MCF 10A (cell line): Measurements from ENCODE around the gene ANO4. TPM values are rescaled to one million over a fixed set of nuclear protein-coding genes. Genes with fewer than 3 reads are reported as not detected.
A peak's percentile ranks its signal among the peaks of the same experiment; 100 is the strongest.

Source experiments
- BruUV-seq: library from RNA; stranded (reverse); fragments of 400-500 nt; replicated peaks from 2 replicates; lab custom pipeline; 2021; lab: Mats Ljungman, UMichigan
- CTCF ChIA-PET: fragments of 300-600 bp; sonication (Branson Sonifier 250); formaldehyde crosslinking; extraction: SDS; loops from one replicate; lab custom pipeline; 2021; ENCODE audit warnings: antibody characterized with exemption, inconsistent platforms; lab: Yijun Ruan, JAX
- POLR2A ChIA-PET: fragments of 300-600, 350-650 bp; sonication (Branson Sonifier 250); formaldehyde crosslinking; extraction: SDS; loops from one replicate; lab custom pipeline; 2020; ENCODE audit warnings: antibody characterized with exemption, inconsistent platforms; lab: Yijun Ruan, JAX
- DNase-seq: peaks from one replicate; pipeline ENCODE4 v3.0.0-alpha.2; 2018; ENCODE audit not compliant: unreplicated experiment
- H3K27ac Mint-ChIP-seq: one replicate; pipeline ENCODE4 v1.8.0; 2022; ENCODE audit warnings: mild to moderate bottlenecking, low read depth, mixed read lengths; ENCODE audit not compliant: unreplicated experiment
- H3K27me3 Mint-ChIP-seq: one replicate; pipeline ENCODE4 v1.8.0; 2022; ENCODE audit warnings: mixed read lengths; ENCODE audit not compliant: insufficient read depth, unreplicated experiment
- H3K36me3 Mint-ChIP-seq: one replicate; pipeline ENCODE4 v1.8.0; 2022; ENCODE audit warnings: mild to moderate bottlenecking, moderate library complexity, mixed read lengths; ENCODE audit not compliant: insufficient read depth, unreplicated experiment
- H3K4me1 Mint-ChIP-seq: one replicate; pipeline ENCODE4 v1.8.0; 2022; ENCODE audit warnings: mixed read lengths; ENCODE audit not compliant: insufficient read depth, unreplicated experiment
- H3K4me3 Mint-ChIP-seq: one replicate; pipeline ENCODE4 v1.8.0; 2022; ENCODE audit warnings: mild to moderate bottlenecking, moderate library complexity, mixed read lengths; ENCODE audit not compliant: unreplicated experiment
- H3K9me3 Mint-ChIP-seq: one replicate; pipeline ENCODE4 v1.8.0; 2022; ENCODE audit warnings: mixed read lengths; ENCODE audit not compliant: unreplicated experiment
- intact Hi-C: fragments of 100-400 bp; cut with micrococcal nuclease; formaldehyde crosslinking; loops from 2 replicates; pipeline ENCODE4 v1.14.1; 2022
- total RNA-seq: library from RNA; stranded (reverse); gene quantifications from 2 replicates; pipeline ENCODE4 v1.2.3, GENCODE V29; 2022
- TF ChIP-seq, protein P1 (sequence below): fragments of 200-600 bp; IDR thresholded peaks from one replicate; pipeline ENCODE4 v1.8.0; 2022; ENCODE audit warnings: antibody characterized with exemption, mild to moderate bottlenecking; ENCODE audit not compliant: unreplicated experiment

The ANO4 gene
- total RNA-seq, 1 experiment from 2014 or later, result 0.91 TPM

DNA sequence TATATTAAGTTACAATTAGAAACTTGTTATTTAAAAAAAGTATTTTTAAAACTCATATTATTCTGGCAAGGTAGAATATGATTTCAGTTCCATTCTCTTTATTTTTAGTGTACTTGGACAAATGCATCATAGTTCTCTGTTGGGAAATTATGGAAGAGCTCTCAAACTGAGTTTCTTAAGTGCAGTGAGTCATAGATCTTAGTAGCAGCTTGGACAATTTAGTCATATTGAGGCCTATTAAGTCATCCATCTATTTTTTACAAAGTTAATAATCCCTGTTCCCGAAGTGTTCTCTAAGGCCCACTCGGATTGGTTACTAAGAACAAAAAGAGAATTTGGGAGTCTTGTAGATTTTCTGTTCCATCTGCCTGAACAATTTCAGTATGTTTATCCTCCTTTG, 113.9 kb downstream of the ANO4 start:
- no TSS peak for BruUV-seq

DNA sequence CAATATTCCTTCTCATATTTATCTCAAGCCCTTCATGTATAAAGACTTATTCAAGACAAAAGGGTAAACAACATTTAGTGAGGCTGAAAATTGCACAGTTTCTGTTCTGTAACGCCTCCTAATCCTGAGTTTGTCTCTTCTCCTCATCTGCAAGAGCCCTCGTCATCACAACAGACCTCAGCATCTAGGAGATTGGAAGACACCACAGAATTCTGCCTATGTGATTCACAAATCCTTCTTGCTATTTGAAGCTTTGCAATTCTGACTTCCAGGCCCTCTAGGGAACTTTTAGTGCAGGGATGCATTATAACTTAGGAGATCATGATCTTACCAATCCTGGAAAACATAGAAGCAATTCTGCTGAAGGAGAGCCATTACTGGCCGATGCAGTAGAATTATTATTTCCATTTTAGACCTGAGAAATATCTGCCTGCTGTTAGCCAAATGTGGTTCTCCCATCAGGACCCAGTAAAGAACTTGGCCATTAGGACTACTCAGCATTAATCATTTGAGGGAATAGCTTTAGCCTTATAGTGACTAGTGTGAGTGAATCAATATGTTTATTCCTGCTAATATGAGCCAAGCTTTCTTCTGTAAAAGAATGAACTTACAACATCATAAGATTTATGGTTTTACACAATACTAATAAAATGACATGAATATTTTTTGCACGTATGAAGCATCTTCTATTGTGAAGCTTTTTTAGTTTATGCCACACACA, 119.5 kb downstream of the ANO4 start:
- DNase-seq, result no peak
- POLR2A ChIA-PET, result interaction anchor here (0.6 to 0.7 kb wide), 2 partner anchors 294 to 483 kb away, joined by 3 read pairs; no protein-coding TSS in a partner anchor
- Mint-ChIP-seq H3K4me3 (no peak overlapping the region), H3K9me3 (no peaks in the 10 kb centered on the region), H3K4me1 (no peaks in the 10 kb centered on the region), H3K27ac (no peak overlapping the region), H3K36me3 (no peaks in the 10 kb centered on the region), H3K27me3 (no peaks in the 10 kb centered on the region)
- CTCF ChIA-PET, result interaction anchor here (0.7 to 1.0 kb wide), 2 partner anchors 11 to 42 kb away, joined by 3 read pairs; no protein-coding TSS in a partner anchor
- TF ChIP-seq, protein P1, sequence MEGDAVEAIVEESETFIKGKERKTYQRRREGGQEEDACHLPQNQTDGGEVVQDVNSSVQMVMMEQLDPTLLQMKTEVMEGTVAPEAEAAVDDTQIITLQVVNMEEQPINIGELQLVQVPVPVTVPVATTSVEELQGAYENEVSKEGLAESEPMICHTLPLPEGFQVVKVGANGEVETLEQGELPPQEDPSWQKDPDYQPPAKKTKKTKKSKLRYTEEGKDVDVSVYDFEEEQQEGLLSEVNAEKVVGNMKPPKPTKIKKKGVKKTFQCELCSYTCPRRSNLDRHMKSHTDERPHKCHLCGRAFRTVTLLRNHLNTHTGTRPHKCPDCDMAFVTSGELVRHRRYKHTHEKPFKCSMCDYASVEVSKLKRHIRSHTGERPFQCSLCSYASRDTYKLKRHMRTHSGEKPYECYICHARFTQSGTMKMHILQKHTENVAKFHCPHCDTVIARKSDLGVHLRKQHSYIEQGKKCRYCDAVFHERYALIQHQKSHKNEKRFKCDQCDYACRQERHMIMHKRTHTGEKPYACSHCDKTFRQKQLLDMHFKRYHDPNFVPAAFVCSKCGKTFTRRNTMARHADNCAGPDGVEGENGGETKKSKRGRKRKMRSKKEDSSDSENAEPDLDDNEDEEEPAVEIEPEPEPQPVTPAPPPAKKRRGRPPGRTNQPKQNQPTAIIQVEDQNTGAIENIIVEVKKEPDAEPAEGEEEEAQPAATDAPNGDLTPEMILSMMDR, result no peak
- BruUV-seq, result no TSS peak
- intact Hi-C loops, result no loop called here

More for the DNA sequence above, 113.9 kb downstream of the ANO4 start:
- Mint-ChIP-seq H3K4me3 (no peak overlapping the region), H3K4me1 (no peaks in the 10 kb centered on the region), H3K27ac (no peak overlapping the region), H3K36me3 (no peaks in the 10 kb centered on the region), H3K27me3 (no peaks in the 10 kb centered on the region), H3K9me3 (peaks cover under 1% of the 10 kb centered on the region)
- TF ChIP-seq, protein P1, result no peak
- CTCF ChIA-PET, result interaction anchor here (0.5 kb wide), 1 partner anchor 35 kb away, joined by 3 read pairs; no protein-coding TSS in a partner anchor
- intact Hi-C loops, result no loop called here
- DNase-seq, result peak; percentile 29
- POLR2A ChIA-PET, result no interaction called here

DNA sequence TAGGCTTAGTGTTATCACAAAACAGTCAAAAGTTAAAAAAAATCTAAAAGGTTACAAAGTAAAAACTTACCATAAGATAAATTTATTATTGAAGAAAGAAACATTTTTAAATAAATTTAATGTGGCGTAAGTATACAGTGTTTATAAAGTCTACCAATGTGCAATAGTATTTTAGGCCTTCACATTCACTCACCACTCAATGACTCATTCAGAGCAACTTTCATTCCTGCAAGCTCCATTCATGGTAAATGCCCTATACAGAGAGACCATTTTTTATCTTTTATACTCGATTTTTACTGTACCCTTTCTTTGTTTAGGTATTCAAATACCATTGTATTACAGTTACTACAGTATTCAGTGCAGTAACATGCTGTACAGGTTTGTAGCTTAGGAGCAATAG, 124.5 kb downstream of the ANO4 start:
- no TSS peak for BruUV-seq
- Mint-ChIP-seq H3K27ac (no peak overlapping the region), H3K4me3 (no peak overlapping the region), H3K9me3 (no peaks in the 10 kb centered on the region), H3K4me1 (no peaks in the 10 kb centered on the region), H3K36me3 (no peaks in the 10 kb centered on the region), H3K27me3 (no peaks in the 10 kb centered on the region)
- POLR2A ChIA-PET, result no interaction called here
- TF ChIP-seq, protein P1, result no peak
- DNase-seq, result no peak
- CTCF ChIA-PET, result interaction anchor here (0.7 kb wide), 1 partner anchor 71 kb away, joined by 3 read pairs; no protein-coding TSS in a partner anchor
- intact Hi-C loops, result no loop called here

DNA sequence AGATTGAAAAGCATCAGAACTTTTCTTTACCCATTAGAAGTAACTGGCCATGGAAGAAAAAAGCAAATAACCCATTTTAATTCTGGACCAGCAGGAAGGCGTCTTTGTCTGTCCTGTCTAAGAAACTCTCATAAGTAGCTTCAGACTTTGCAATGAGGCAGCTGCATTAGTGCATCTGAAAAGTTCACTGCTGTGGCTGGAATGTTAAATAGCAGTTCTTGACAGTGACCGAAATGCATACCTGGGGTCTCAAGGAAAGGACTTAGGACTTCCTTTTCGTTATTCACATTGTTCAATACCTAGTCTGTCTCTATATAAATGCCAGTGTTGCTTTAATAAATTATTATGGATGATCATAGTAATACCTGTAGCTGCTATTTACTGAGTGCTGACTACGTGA, 125.9 kb downstream of the ANO4 start:
- ChIA-PET CTCF (interaction anchor here (0.8 to 1.2 kb wide), 2 partner anchors 9 to 31 kb away, joined by 5 to 7 read pairs; no protein-coding TSS in a partner anchor), POLR2A (no interaction called here)
- BruUV-seq, result no TSS peak
- intact Hi-C loops, result no loop called here
- Mint-ChIP-seq H3K9me3 (no peaks in the 10 kb centered on the region), H3K4me1 (no peaks in the 10 kb centered on the region), H3K27ac (no peak overlapping the region), H3K4me3 (no peak overlapping the region), H3K36me3 (no peaks in the 10 kb centered on the region), H3K27me3 (no peaks in the 10 kb centered on the region)
- TF ChIP-seq, protein P1, result no peak
- no peak for DNase-seq
